Activated B cell treated with CpG ODN at 0.5 μM for 24 hours (primary cell): ENCODE data around the gene HGFAC. TPM values are rescaled to one million over a fixed set of nuclear protein-coding genes. Genes with fewer than 3 reads are reported as not detected.
A peak's percentile ranks its signal among the peaks of the same experiment; 100 is the strongest.

Experiments
- ATAC-seq: fragments of 200-7000 bp; cut with Tn5 transposase; one replicate; pipeline ENCODE4 v1.10.0; 2021; ENCODE audit warnings: low read depth, mild to moderate bottlenecking, moderate library complexity
- CTCF ChIA-PET: fragments of 350-600 bp; sonication (Branson Sonifier 250); formaldehyde crosslinking; loops from one replicate; lab custom pipeline; 2021; ENCODE audit warnings: antibody characterized with exemption; lab: Charles Lee
- POLR2A ChIA-PET: fragments of 350-600 bp; sonication (Branson Sonifier 250); formaldehyde crosslinking; loops from one replicate; lab custom pipeline; 2021; ENCODE audit warnings: antibody characterized with exemption; lab: Charles Lee
- DNase-seq: peaks from one replicate; pipeline ENCODE4 v3.0.0; 2022
- H3K27ac Mint-ChIP-seq: one replicate; pipeline ENCODE4 v1.8.0; 2020; ENCODE audit warnings: mixed read lengths
- H3K27me3 Mint-ChIP-seq: one replicate; pipeline ENCODE4 v1.8.0; 2021; ENCODE audit warnings: mixed read lengths
- H3K36me3 Mint-ChIP-seq: one replicate; pipeline ENCODE4 v1.8.0; 2021; ENCODE audit warnings: low read depth, mixed read lengths
- H3K4me1 Mint-ChIP-seq: one replicate; pipeline ENCODE4 v1.8.0; 2021; ENCODE audit warnings: mixed read lengths
- H3K4me3 Mint-ChIP-seq: one replicate; pipeline ENCODE4 v1.8.0; 2020; ENCODE audit warnings: mild to moderate bottlenecking, mixed read lengths
- H3K9me3 Mint-ChIP-seq: one replicate; pipeline ENCODE4 v1.8.0; 2020; ENCODE audit warnings: mixed read lengths
- CTCF ChIP-seq: fragments of 200-600 bp; IDR thresholded peaks from one replicate; pipeline ENCODE4 v1.8.0; 2022; ENCODE audit warnings: antibody characterized with exemption, mild to moderate bottlenecking
- intact Hi-C: fragments of 100-400 bp; cut with micrococcal nuclease; formaldehyde crosslinking; loops from one replicate; pipeline ENCODE4 v1.15.1; 2024
- total RNA-seq: library from RNA; stranded (reverse); gene quantifications from 2 replicates; pipeline ENCODE4 v1.2.3, GENCODE V29; 2022

Gene HGFAC
- total RNA-seq, 1 donor from 2014 or later: not detected

- Mint-ChIP-seq H3K36me3 (no peaks in the 10 kb centered on the region), H3K27ac (no peak overlapping the region), H3K27me3 (no peaks in the 10 kb centered on the region), H3K4me3 (no peak overlapping the region), H3K9me3 (no peaks in the 10 kb centered on the region), H3K4me1 (no peaks in the 10 kb centered on the region)
- POLR2A ChIA-PET: no interaction called here
- intact Hi-C loops: loop anchor here (2.0 to 10.0 kb wide), 2 partner anchors 38 to 218 kb away; no protein-coding TSS in a partner anchor
- DNase-seq (no peak), ATAC-seq (no peak)
- TF ChIP-seq CTCF: no peak
- CTCF ChIA-PET: interaction anchor here (1.0 to 2.5 kb wide), 5 partner anchors 38 to 98 kb away, joined by 3 to 22 read pairs (median 5); no protein-coding TSS in a partner anchor
Measured at GRCh38 chr4:3442460-3442958, 741 bp downstream of the HGFAC start.

DNA sequence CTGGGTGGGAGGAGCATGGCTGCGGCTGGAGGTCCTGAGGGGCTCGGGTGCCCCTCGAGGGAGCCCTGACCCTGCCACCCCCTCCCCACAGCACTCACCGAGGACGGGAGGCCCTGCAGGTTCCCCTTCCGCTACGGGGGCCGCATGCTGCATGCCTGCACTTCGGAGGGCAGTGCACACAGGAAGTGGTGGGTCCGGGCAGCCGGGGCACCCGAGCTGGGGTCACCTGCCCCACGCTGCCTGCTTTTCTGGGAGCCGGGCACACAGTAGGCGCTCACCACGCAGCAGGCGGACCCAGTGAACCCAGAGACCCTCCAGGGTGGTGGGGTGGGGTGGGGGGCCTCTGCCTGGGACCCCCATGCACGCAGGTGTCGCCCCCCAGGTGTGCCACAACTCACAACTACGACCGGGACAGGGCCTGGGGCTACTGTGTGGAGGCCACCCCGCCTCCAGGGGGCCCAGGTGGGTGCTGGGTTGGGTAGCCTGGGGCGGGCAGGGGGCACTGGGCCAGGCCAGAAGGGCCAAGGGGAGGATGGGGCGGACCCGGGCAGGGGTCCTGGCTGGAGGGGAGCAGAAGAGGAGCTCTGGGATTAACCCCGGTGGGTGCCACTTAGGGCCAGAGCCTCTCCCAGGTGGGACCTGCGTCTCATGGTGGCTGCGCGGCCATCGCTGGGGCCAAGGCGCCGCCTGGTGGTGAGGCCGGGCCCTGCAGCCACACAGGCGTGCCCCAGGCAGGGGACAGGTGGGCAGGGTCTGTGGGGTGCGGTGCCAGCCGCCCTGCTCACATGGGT is 1.4 kb downstream of the HGFAC start:
- ATAC-seq (peak; percentile 94), DNase-seq (peak; percentile 82)
- peak; percentile 91 for TF ChIP-seq CTCF
- CTCF ChIA-PET: interaction anchor here (0.7 to 2.8 kb wide), 7 partner anchors 37 to 249 kb away, joined by 5 to 37 read pairs (median 7); no protein-coding TSS in a partner anchor
- POLR2A ChIA-PET: interaction anchor here (1.0 kb wide), 2 partner anchors 54 to 97 kb away, joined by 5 to 6 read pairs; no protein-coding TSS in a partner anchor
- Mint-ChIP-seq H3K27ac (no peak overlapping the region), H3K4me1 (no peaks in the 10 kb centered on the region), H3K9me3 (no peaks in the 10 kb centered on the region), H3K27me3 (no peaks in the 10 kb centered on the region), H3K36me3 (no peaks in the 10 kb centered on the region), H3K4me3 (no peak overlapping the region)
- intact Hi-C loops: loop anchor here (1.0 to 10.0 kb wide), 8 partner anchors 38 to 396 kb away; no protein-coding TSS in a partner anchor

GRCh38 chr4:3443750-3444309 is 2.1 kb downstream of the HGFAC start:
- H3K27ac Mint-ChIP-seq: no peak overlapping the region
- no peak for ATAC-seq
- no peak for DNase-seq
- no peaks in the 10 kb centered on the region for H3K27me3 Mint-ChIP-seq
- CTCF ChIA-PET: interaction anchor here (0.7 to 2.8 kb wide), 6 partner anchors 36 to 250 kb away, joined by 5 to 37 read pairs (median 6); no protein-coding TSS in a partner anchor
- no peak overlapping the region for H3K4me3 Mint-ChIP-seq
- POLR2A ChIA-PET: interaction anchor here (1.0 kb wide), 2 partner anchors 55 to 97 kb away, joined by 5 to 6 read pairs; no protein-coding TSS in a partner anchor
- H3K36me3 Mint-ChIP-seq: no peaks in the 10 kb centered on the region
- no peaks in the 10 kb centered on the region for H3K4me1 Mint-ChIP-seq
- no peak for TF ChIP-seq CTCF
- intact Hi-C loops: loop anchor here (1.0 to 10.0 kb wide), 8 partner anchors 37 to 397 kb away; no protein-coding TSS in a partner anchor
- no peaks in the 10 kb centered on the region for H3K9me3 Mint-ChIP-seq

- no peak overlapping the region for H3K4me3 Mint-ChIP-seq
- no peaks in the 10 kb centered on the region for H3K9me3 Mint-ChIP-seq
- H3K36me3 Mint-ChIP-seq: no peaks in the 10 kb centered on the region
- no peak overlapping the region for H3K27ac Mint-ChIP-seq
- H3K27me3 Mint-ChIP-seq: no peaks in the 10 kb centered on the region
- no peak for ATAC-seq
- DNase-seq: no peak
- no peak for TF ChIP-seq CTCF
- ChIA-PET POLR2A (no interaction called here), CTCF (interaction anchor here (1.5 to 2.8 kb wide), 2 partner anchors 89 to 99 kb away, joined by 9 to 37 read pairs; no protein-coding TSS in a partner anchor)
- H3K4me1 Mint-ChIP-seq: no peaks in the 10 kb centered on the region
- intact Hi-C loops: loop anchor here (10.0 kb wide), 1 partner anchor 220 kb away; no protein-coding TSS in a partner anchor
Measured at GRCh38 chr4:3444351-3445110, 2.8 kb downstream of the HGFAC start.
